Measurements from ENCODE around the gene DCAF5.

DNA sequence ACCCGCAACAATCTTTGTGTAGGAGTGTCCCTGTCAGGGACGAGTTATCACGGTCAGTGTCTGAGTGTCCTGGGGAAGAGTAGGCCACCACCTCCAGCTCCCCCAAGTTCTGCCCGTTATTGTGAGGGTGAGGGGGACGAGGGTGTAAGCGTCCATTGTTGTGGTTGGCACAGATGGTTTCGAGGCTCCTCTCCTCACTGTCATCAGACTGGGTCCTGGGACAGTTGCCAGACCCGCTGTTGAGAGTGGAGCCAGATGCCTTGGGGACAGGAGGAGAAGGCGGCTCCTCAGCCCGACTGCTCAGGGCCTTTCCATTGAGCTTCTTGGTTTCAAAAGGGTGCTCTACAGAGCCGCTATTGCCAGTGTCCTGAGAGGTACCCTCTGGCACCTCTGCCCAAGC, 98.9 kb downstream of the DCAF5 start:
- TF ChIP-seq, protein P1, sequence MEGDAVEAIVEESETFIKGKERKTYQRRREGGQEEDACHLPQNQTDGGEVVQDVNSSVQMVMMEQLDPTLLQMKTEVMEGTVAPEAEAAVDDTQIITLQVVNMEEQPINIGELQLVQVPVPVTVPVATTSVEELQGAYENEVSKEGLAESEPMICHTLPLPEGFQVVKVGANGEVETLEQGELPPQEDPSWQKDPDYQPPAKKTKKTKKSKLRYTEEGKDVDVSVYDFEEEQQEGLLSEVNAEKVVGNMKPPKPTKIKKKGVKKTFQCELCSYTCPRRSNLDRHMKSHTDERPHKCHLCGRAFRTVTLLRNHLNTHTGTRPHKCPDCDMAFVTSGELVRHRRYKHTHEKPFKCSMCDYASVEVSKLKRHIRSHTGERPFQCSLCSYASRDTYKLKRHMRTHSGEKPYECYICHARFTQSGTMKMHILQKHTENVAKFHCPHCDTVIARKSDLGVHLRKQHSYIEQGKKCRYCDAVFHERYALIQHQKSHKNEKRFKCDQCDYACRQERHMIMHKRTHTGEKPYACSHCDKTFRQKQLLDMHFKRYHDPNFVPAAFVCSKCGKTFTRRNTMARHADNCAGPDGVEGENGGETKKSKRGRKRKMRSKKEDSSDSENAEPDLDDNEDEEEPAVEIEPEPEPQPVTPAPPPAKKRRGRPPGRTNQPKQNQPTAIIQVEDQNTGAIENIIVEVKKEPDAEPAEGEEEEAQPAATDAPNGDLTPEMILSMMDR (IDR thresholded peaks at IDR 0.05) = no peak
- no peak for TF ChIP-seq POLR2AphosphoS5 (IDR thresholded peaks at IDR 0.05)
